ENCODE results near the gene FRMD4A. TPM values are rescaled to one million over a fixed set of nuclear protein-coding genes. Genes with fewer than 3 reads are reported as not detected.
A peak's percentile ranks its signal among the peaks of the same experiment; 100 is the strongest.

Gene FRMD4A
- total RNA-seq, 1 experiment from 2014 or later: 18.3 TPM

- Histone ChIP-seq H2AFZ (no peak overlapping the region), H3K79me2 (ENCODE audit: low read depth) (no peaks in the 10 kb centered on the region), H3K27me3 (ENCODE audit: insufficient read depth, low read depth) (no peaks in the 10 kb centered on the region), H3K9me2 (ENCODE audit: insufficient read depth) (no peaks in the 10 kb centered on the region), H3F3A (ENCODE audit: insufficient read depth, low read depth) (no peaks in the 10 kb centered on the region), H4K20me1 (ENCODE audit: insufficient read depth) (no peaks in the 10 kb centered on the region), H3K9me3 (ENCODE audit: insufficient read depth, low read depth) (0 out of 2 replicates have a peak, but pooled peaks cover 5% of the 10 kb centered on the region), H3K4me2 (no peak overlapping the region), H3K4me3 (no peak overlapping the region), H3K36me3 (ENCODE audit: low read depth) (no peaks in the 10 kb centered on the region), H3K27ac (no peak overlapping the region), H3K4me1 (replicated peaks; ENCODE audit: insufficient read depth) (peaks cover 11% of the 10 kb centered on the region)
- intact Hi-C loops (cut with micrococcal nuclease; ENCODE audit: unreplicated experiment): no loop called here
- TF ChIP-seq EZH2 (IDR thresholded peaks at IDR 0.05; ENCODE audit: low read depth) (no peak), CTCF (conservative IDR thresholded peaks at IDR 0.05) (no peak)
- CTCF ChIA-PET: no interaction called here
- BruUV-seq (replicated peaks): no TSS peak
- POLR2A ChIA-PET (ENCODE audit: unreplicated experiment): no interaction called here
- DNase-seq: no peak
Measured at GRCh38 chr10:13837966-13838365, 492.8 kb downstream of the FRMD4A start.

GRCh38 chr10:13834581-13835286 lies 496.0 kb downstream of the FRMD4A start:
- DNase-seq: no peak
- no peaks in the 10 kb centered on the region for H3K79me2 ChIP-seq (ENCODE audit: low read depth)
- no peaks in the 10 kb centered on the region for H3F3A ChIP-seq (ENCODE audit: insufficient read depth, low read depth)
- H2AFZ ChIP-seq: no peak overlapping the region
- CTCF ChIA-PET: no interaction called here
- no peaks in the 10 kb centered on the region for H4K20me1 ChIP-seq (ENCODE audit: insufficient read depth)
- no peaks in the 10 kb centered on the region for H3K27me3 ChIP-seq (ENCODE audit: insufficient read depth, low read depth)
- POLR2A ChIA-PET (ENCODE audit: unreplicated experiment): no interaction called here
- peaks cover 7% of the 10 kb centered on the region for H3K4me1 ChIP-seq (replicated peaks; ENCODE audit: insufficient read depth)
- H3K4me2 ChIP-seq: peak overlapping the region; percentile 31; the same call in 1 of the 2 replicates
- H3K9me3 ChIP-seq (ENCODE audit: insufficient read depth, low read depth): no peaks in the 10 kb centered on the region
- TF ChIP-seq CTCF (conservative IDR thresholded peaks at IDR 0.05): no peak
- TF ChIP-seq EZH2 (IDR thresholded peaks at IDR 0.05; ENCODE audit: low read depth): no peak
- BruUV-seq (replicated peaks): no TSS peak
- H3K9me2 ChIP-seq (ENCODE audit: insufficient read depth): no peaks in the 10 kb centered on the region
- intact Hi-C loops (cut with micrococcal nuclease; ENCODE audit: unreplicated experiment): no loop called here
- H3K4me3 ChIP-seq: no peak overlapping the region
- no peak overlapping the region for H3K27ac ChIP-seq
- no peaks in the 10 kb centered on the region for H3K36me3 ChIP-seq (ENCODE audit: low read depth)

GRCh38 chr10:13831711-13832141 lies 499.0 kb downstream of the FRMD4A start:
- CTCF ChIA-PET: interaction anchor here (0.7 kb wide), 1 partner anchor 290 kb away, joined by 3 read pairs; no protein-coding TSS in a partner anchor
- no peak overlapping the region for H2AFZ ChIP-seq
- H3K27me3 ChIP-seq (ENCODE audit: insufficient read depth, low read depth): no peaks in the 10 kb centered on the region
- H3K4me3 ChIP-seq: no peak overlapping the region
- H3K4me1 ChIP-seq (replicated peaks; ENCODE audit: insufficient read depth): no peaks in the 10 kb centered on the region; the same call in 1 of the 2 replicates
- no peak for DNase-seq
- intact Hi-C loops (cut with micrococcal nuclease; ENCODE audit: unreplicated experiment): no loop called here
- H3K9me3 ChIP-seq (ENCODE audit: insufficient read depth, low read depth): no peaks in the 10 kb centered on the region
- POLR2A ChIA-PET (ENCODE audit: unreplicated experiment): interaction anchor here (0.6 kb wide), 1 partner anchor 573 kb away, joined by 3 read pairs; no protein-coding TSS in a partner anchor
- no peak overlapping the region for H3K4me2 ChIP-seq
- H4K20me1 ChIP-seq (ENCODE audit: insufficient read depth): no peaks in the 10 kb centered on the region
- no peak overlapping the region for H3K27ac ChIP-seq
- no peaks in the 10 kb centered on the region for H3K36me3 ChIP-seq (ENCODE audit: low read depth)
- BruUV-seq (replicated peaks): no TSS peak
- TF ChIP-seq CTCF (conservative IDR thresholded peaks at IDR 0.05) (no peak), EZH2 (IDR thresholded peaks at IDR 0.05; ENCODE audit: low read depth) (no peak)
- H3K79me2 ChIP-seq (ENCODE audit: low read depth): no peaks in the 10 kb centered on the region
- H3K9me2 ChIP-seq (ENCODE audit: insufficient read depth): no peaks in the 10 kb centered on the region
- H3F3A ChIP-seq (ENCODE audit: insufficient read depth, low read depth): no peaks in the 10 kb centered on the region
